Activated T-helper 17 cell treated with anti-CD3 and anti-CD28 coated beads, Interleukin-2, amount 50 U/mL, for 72 hours (primary cell): ENCODE measurements around the gene MBD3L2. TPM values are rescaled to one million over a fixed set of nuclear protein-coding genes. Genes with fewer than 3 reads are reported as not detected.
A peak's percentile ranks its signal among the peaks of the same experiment; 100 is the strongest.
"Not testable (repeated sequence)": the region's sequence is repeated elsewhere in the genome, so short reads cannot be mapped to it uniquely, and the experiment has no call there.

ENCODE experiments used
- ATAC-seq: fragments of 150-1000 bp; cut with Tn5 transposase; replicated peaks from 2 replicates; pipeline ENCODE4 v1.10.0; 2021; ENCODE audit warnings: mild to moderate bottlenecking, moderate library complexity
- H3K27ac Mint-ChIP-seq: one replicate; pipeline ENCODE4 v1.8.0; 2022; ENCODE audit warnings: mixed read lengths
- H3K27me3 Mint-ChIP-seq: one replicate; pipeline ENCODE4 v1.8.0; 2022; ENCODE audit warnings: mixed read lengths
- H3K36me3 Mint-ChIP-seq: one replicate; pipeline ENCODE4 v1.8.0; 2022; ENCODE audit warnings: low read depth, mild to moderate bottlenecking, mixed read lengths
- H3K4me1 Mint-ChIP-seq: one replicate; pipeline ENCODE4 v1.8.0; 2022; ENCODE audit warnings: mixed read lengths
- H3K4me3 Mint-ChIP-seq: one replicate; pipeline ENCODE4 v1.8.0; 2022; ENCODE audit warnings: mild to moderate bottlenecking, mixed read lengths
- H3K9me3 Mint-ChIP-seq: one replicate; pipeline ENCODE4 v1.8.0; 2022; ENCODE audit warnings: mixed read lengths
- total RNA-seq, 2 donors: library from RNA; stranded (reverse); gene quantifications; one replicate each; pipeline ENCODE4 v1.2.3, GENCODE V29; 2022

Gene MBD3L2
- not detected for total RNA-seq

DNA sequence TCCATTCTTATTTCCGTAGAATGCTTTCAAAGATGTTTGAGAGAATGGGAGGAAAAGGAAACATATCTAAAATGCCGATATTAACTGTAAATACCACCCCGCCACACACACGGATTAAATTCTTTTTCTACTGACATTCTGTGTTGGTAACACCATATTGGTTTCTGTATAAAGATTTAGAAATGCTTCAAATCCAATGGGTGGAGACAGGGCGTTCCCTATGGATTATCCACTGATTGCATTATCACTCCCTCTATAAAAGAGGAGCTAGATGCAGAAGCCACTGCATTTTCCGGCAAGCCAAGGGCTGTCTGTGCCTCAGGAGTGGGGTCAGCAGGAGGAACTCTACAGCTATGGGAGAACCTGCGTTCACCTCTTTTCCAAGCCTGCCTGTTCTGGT, at the start of gene MBD3L2:
Gene MBD3L2 (plus strand): TSS at position 301 of the 400 bp plus-strand sequence. CDS start 53 bp downstream, at position 354.
- not testable (repeated sequence) for H3K27ac Mint-ChIP-seq, H3K4me3 Mint-ChIP-seq, ATAC-seq, H3K4me1 Mint-ChIP-seq, H3K9me3 Mint-ChIP-seq, H3K27me3 Mint-ChIP-seq, H3K36me3 Mint-ChIP-seq

DNA sequence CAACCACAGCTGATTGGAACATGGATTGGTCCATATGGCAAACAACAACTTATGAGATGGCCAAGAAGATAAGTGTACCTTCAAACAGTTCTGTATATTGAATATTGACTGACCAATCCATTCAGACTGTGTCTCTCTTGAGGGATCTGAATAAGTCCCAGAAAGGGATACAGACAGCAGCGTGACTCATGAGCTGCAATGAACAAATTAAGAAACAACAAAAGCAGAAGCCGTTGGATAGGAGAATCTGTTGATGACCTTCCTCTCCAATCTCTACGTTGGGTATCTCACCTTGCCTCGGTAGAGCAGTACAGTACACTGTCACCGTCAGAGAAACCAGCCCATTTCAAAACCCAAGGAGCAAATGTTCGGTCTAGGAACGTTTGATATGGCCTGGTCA, 49.2 kb upstream of the MBD3L2 start:
- Mint-ChIP-seq H3K27ac (no peak overlapping the region), H3K36me3 (no peaks in the 10 kb centered on the region), H3K27me3 (no peaks in the 10 kb centered on the region), H3K4me1 (peaks cover 9% of the 10 kb centered on the region), H3K9me3 (peaks cover 5% of the 10 kb centered on the region), H3K4me3 (no peak overlapping the region)
- no peak for ATAC-seq

DNA sequence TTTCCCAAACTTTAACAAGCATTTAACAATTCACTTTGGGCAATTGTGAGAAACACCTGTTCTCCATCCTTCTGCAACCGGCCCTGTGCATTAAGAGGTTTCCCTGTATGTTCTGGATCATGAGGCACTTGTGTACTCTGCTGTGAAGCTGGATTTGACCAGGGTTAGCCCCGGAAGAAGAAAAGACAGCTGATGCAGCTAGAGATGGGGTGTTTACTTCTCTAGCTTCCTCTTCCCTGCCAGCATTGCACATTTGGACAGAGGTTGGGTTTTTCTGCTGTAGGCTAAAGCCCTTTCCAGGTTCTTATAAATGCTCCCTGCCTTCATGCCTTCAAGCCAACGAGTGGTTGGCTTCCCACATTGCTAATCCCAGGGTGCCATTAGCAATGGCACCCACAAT, 48.8 kb upstream of the MBD3L2 start:
- Mint-ChIP-seq H3K27me3 (no peaks in the 10 kb centered on the region), H3K4me1 (peaks cover 9% of the 10 kb centered on the region), H3K9me3 (peaks cover 1% of the 10 kb centered on the region), H3K36me3 (no peaks in the 10 kb centered on the region), H3K4me3 (no peak overlapping the region), H3K27ac (no peak overlapping the region)
- no peak for ATAC-seq

DNA sequence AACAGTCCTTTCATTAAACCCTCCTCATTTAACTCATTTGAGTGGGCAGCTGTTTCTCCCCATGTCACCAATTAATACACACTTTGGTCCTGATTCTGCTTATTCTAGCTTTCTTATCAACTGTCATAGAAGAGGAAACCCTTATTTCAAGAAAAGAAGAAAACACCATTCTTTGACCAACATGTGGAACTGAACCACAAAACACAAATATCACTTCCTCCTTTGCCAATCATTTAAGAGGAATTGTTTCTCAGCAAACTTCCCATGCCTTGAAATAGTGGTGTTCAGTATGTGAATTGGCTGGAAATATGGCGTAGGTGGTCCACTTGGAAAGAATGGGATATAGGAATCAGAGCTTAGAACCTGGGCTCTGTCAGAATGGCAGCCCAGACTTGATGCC, 48.3 kb upstream of the MBD3L2 start:
- H3K27ac Mint-ChIP-seq, result no peak overlapping the region
- H3K4me3 Mint-ChIP-seq, result no peak overlapping the region
- ATAC-seq, result no peak
- no peaks in the 10 kb centered on the region for H3K36me3 Mint-ChIP-seq
- no peaks in the 10 kb centered on the region for H3K27me3 Mint-ChIP-seq
- H3K9me3 Mint-ChIP-seq, result no peaks in the 10 kb centered on the region
- H3K4me1 Mint-ChIP-seq, result peaks cover 9% of the 10 kb centered on the region

DNA sequence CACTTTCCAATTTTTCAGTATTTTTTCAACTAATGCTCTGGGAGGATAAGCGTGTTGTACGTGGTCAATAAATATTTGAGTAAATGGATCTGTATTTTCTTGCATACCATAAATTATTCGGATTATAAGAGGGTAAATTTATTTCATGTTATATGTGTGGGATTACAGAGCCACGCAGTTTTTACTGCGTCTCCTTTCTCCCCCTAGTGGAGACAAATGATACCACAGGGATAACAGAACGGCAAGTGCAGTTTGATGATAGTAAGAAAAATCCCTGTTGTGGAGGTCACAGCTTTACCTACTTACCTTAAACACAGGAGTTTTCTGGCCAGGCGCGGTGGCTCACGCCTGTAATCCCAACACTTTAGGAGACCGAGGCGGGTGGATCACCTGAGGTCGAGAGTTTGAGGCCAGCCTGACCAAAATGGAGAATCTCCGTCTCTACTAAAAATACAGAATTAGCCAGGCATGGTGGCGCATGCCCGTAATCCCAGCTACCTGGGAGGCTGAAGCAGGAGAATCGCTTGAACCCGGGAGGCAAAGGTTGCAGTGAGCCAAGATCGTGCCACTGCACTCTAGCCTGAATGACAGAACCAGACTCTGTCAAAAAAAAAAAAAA, 44.7 kb upstream of the MBD3L2 start:
- ATAC-seq, result peak; percentile 47
- Mint-ChIP-seq H3K27ac (no peak overlapping the region), H3K27me3 (no peaks in the 10 kb centered on the region), H3K4me3 (peak overlapping the region; percentile 33), H3K4me1 (peaks cover 16% of the 10 kb centered on the region), H3K36me3 (no peaks in the 10 kb centered on the region), H3K9me3 (no peaks in the 10 kb centered on the region)

DNA sequence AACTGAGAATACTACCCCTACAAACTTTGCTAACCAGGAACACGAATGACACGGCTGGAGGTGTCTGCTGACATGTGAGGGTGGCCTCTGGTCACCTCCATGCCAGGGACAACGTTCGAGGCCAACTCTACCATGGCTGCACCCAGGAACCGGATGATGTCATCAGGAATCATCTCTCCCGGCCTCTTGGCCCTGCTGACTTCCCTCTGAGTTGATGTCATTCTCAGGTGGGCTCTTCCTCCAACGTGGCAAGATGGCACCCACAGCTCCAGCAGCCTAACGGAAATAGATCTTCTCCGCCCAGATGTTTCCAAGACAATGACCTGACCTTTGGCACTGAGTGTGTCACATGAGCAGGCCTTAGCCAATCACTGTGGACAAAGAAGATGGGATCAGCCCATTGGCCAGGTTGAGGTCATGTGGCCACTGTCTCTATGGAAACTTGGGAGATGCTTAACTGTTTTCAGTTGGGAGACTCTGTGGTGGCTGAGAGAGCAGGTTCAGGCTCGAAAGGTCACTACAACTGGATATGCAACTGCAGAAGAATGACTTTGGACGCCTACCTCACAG, 42.9 kb upstream of the MBD3L2 start:
- H3K4me1 Mint-ChIP-seq, result peaks cover 27% of the 10 kb centered on the region
- ATAC-seq, result no peak
- no peaks in the 10 kb centered on the region for H3K36me3 Mint-ChIP-seq
- no peaks in the 10 kb centered on the region for H3K9me3 Mint-ChIP-seq
- H3K4me3 Mint-ChIP-seq, result no peak overlapping the region
- no peaks in the 10 kb centered on the region for H3K27me3 Mint-ChIP-seq
- H3K27ac Mint-ChIP-seq, result no peak overlapping the region

DNA sequence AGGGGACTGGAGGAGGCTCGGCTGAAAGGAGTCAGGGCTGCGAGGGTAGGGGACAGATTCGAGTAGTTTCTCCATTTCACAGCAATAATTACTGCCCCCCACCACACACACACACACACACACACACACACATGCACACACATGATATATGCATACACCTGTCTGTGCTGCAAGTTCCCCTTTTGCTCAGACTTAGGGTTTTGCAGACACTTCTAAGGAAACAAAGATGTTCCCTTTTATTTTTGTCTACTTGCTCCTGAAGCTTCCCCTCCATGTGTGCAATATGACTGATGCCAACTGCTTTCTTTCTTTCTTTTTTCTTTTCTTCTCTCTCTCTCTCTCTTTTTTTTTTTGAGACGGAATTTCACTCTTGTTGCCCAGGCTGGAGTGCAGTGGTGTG, 41.3 kb upstream of the MBD3L2 start:
- no peaks in the 10 kb centered on the region for H3K9me3 Mint-ChIP-seq
- no peak for ATAC-seq
- H3K36me3 Mint-ChIP-seq, result no peaks in the 10 kb centered on the region
- no peak overlapping the region for H3K4me3 Mint-ChIP-seq
- no peaks in the 10 kb centered on the region for H3K27me3 Mint-ChIP-seq
- H3K4me1 Mint-ChIP-seq, result peaks cover 30% of the 10 kb centered on the region
- no peak overlapping the region for H3K27ac Mint-ChIP-seq

DNA sequence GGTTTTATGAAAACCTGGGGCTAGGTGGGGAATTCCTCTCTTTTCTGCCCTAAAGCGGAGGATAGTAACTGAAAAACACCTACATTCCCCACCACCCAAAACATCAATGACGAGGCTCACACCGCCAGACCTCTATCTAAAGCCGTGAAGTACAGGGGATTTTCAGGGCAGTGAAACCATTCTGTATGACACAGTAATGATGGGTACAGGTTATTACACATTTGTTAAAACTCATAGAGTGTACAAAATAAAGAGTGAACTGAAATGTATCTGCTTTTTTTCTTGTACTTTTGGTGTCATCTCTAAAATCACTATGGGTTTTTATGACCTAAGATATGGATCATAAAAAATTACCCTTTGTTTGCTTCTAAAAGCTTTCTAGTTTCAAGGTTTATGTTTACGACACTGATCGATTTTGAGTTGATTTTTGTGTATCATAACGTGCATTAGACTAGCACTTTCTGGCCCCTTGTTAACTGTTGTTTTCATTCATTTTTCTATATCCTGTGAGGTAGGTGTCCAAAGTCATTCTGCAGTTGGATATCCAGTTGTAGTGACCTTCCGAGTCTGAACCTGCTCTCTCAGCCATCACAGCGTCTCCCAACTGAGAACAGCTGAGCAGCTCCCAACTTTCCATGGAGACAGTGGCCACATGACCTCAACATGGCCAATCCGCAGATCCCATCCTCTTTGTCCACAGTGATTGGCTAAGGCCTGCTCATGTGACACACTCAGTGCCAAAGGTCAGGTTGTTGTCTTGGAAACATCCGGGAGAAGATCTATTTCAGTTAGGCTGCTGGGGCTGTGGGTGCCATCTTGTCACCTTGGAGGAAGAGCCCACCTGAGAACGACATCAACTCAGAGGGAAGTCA, 38.2 kb upstream of the MBD3L2 start:
- H3K4me1 Mint-ChIP-seq, result peaks cover 32% of the 10 kb centered on the region
- no peaks in the 10 kb centered on the region for H3K9me3 Mint-ChIP-seq
- peak overlapping the region; percentile 49 for H3K4me3 Mint-ChIP-seq
- peak; percentile 88 for ATAC-seq
- no peaks in the 10 kb centered on the region for H3K36me3 Mint-ChIP-seq
- H3K27me3 Mint-ChIP-seq, result no peaks in the 10 kb centered on the region
- peak overlapping the region; percentile 83 for H3K27ac Mint-ChIP-seq

DNA sequence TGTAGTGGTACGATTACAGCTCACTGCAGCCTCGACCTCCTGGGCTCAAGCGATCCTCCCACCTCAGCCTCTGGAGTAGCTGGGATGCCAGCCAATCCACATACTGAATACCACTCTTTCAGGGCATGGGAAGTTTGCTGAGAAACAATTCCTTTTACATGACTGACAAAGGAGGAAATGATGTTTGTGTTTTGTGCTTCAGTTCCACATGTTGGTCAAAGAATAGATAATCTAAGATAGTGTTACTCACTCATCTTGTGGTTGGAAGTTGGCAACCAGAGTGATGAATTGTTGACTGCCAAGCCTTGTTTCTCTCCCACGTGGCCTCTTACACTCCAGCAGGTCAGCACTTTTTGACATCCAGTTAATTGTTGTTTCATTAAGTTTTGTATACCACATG, 35.4 kb upstream of the MBD3L2 start:
- Mint-ChIP-seq H3K27ac (peak overlapping the region; percentile 24), H3K9me3 (no peaks in the 10 kb centered on the region), H3K27me3 (no peaks in the 10 kb centered on the region), H3K36me3 (no peaks in the 10 kb centered on the region), H3K4me1 (peaks cover 26% of the 10 kb centered on the region), H3K4me3 (no peak overlapping the region)
- peak; percentile 64 for ATAC-seq

DNA sequence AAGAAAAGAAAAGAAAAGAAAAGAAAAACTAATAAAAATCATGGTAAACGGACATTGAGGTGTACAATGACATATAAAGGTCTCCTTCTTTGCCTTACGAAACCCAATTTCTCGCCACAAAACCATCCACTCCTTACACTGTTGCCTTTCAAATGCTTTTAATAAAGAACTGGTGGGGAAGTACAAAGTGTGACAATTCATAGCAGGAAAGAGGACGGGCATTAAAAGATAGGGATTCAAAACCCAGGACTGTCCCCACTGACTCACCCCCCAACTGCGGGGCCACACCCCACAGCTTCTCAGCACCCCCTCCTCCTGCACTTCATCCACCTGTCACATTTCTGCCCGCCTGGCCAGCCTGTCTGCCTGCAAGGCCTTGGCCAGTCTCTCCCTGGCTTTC, 30.3 kb upstream of the MBD3L2 start:
- no peaks in the 10 kb centered on the region for H3K9me3 Mint-ChIP-seq
- no peaks in the 10 kb centered on the region for H3K27me3 Mint-ChIP-seq
- H3K4me1 Mint-ChIP-seq, result peaks cover 3% of the 10 kb centered on the region
- no peaks in the 10 kb centered on the region for H3K36me3 Mint-ChIP-seq
- no peak for ATAC-seq
- H3K4me3 Mint-ChIP-seq, result no peak overlapping the region
- no peak overlapping the region for H3K27ac Mint-ChIP-seq

DNA sequence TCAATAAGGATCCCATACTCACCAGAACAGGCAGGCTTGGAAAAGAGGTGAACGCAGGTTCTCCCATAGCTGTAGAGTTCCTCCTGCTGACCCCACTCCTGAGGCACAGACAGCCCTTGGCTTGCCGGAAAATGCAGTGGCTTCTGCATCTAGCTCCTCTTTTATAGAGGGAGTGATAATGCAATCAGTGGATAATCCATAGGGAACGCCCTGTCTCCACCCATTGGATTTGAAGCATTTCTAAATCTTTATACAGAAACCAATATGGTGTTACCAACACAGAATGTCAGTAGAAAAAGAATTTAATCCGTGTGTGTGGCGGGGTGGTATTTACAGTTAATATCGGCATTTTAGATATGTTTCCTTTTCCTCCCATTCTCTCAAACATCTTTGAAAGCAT, 27.8 kb upstream of the MBD3L2 start, which contains the start of gene MBD3L2B:
Gene MBD3L2B (minus strand): TSS at position 101 of the 400 bp plus-strand sequence. CDS start 34 bp downstream, at position 67.
- not testable (repeated sequence) for H3K36me3 Mint-ChIP-seq, H3K27me3 Mint-ChIP-seq, H3K4me3 Mint-ChIP-seq, ATAC-seq, H3K4me1 Mint-ChIP-seq, H3K9me3 Mint-ChIP-seq, H3K27ac Mint-ChIP-seq

DNA sequence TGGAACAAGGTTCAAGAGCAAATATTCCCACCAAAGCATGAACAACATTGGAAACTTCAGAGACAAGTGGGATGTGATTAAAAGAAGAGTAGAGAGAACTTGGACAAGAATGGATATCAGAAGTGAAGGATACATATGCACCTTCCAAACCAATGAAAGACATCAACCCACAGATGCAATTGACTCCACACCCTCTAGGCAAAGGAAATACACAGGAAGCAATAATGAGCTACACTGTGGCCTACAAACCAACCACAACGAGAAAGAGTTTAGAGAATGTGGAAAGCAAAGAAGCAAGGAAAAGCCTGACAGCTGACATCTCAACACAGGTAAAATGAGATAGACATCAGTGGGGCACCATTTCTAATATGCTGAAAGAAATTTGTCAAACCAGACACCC, 20.3 kb upstream of the MBD3L2 start:
- H3K27ac Mint-ChIP-seq, H3K4me1 Mint-ChIP-seq: not testable (repeated sequence)

DNA sequence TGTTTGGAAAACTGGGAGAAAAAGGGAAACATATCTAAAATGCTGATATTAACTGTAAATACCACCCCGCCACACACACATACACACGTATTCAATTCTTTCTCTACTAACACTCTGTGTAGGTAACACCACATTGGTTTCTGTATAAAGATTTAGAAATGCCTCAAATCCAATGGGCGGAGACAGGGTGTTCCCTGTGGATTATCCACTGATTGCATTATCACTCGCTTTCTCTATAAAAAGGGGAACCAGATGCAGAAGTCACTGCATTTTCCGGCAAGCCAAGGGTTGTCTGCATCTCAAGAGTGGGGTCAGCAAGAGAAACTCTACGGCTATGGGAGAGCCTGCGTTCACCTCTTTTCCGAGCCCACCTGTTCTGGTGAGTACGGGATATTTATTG, 18.8 kb upstream of the MBD3L2 start, which contains the start of gene MBD3L5:
Gene MBD3L5 (plus strand): TSS at position 301 of the 400 bp plus-strand sequence. CDS start 34 bp downstream, at position 335.
- H3K36me3 Mint-ChIP-seq, H3K4me3 Mint-ChIP-seq, ATAC-seq, H3K27me3 Mint-ChIP-seq, H3K27ac Mint-ChIP-seq, H3K9me3 Mint-ChIP-seq, H3K4me1 Mint-ChIP-seq: not testable (repeated sequence)

More for the DNA sequence above, 20.3 kb upstream of the MBD3L2 start:
- ATAC-seq, H3K9me3 Mint-ChIP-seq, H3K4me3 Mint-ChIP-seq, H3K27me3 Mint-ChIP-seq, H3K36me3 Mint-ChIP-seq: not testable (repeated sequence)

DNA sequence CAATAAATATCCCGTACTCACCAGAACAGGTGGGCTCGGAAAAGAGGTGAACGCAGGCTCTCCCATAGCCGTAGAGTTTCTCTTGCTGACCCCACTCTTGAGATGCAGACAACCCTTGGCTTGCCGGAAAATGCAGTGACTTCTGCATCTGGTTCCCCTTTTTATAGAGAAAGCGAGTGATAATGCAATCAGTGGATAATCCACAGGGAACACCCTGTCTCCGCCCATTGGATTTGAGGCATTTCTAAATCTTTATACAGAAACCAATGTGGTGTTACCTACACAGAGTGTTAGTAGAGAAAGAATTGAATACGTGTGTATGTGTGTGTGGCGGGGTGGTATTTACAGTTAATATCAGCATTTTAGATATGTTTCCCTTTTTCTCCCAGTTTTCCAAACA, 9.0 kb upstream of the MBD3L2 start, which contains the start of gene MBD3L4:
Gene MBD3L4 (minus strand): TSS at position 101 of the 400 bp plus-strand sequence. CDS start 35 bp downstream, at position 66.
- not testable (repeated sequence) for H3K27me3 Mint-ChIP-seq, H3K4me1 Mint-ChIP-seq, H3K36me3 Mint-ChIP-seq, H3K4me3 Mint-ChIP-seq, H3K9me3 Mint-ChIP-seq, H3K27ac Mint-ChIP-seq, ATAC-seq

DNA sequence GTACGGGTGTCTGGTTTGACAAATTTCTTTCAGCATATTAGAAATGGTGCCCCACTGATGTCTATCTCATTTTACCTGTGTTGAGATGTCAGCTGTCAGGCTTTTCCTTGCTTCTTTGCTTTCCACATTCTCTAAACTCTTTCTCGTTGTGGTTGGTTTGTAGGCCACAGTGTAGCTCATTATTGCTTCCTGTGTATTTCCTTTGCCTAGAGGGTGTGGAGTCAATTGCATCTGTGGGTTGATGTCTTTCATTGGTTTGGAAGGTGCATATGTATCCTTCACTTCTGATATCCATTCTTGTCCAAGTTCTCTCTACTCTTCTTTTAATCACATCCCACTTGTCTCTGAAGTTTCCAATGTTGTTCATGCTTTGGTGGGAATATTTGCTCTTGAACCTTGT, 7.6 kb upstream of the MBD3L2 start:
- not testable (repeated sequence) for H3K9me3 Mint-ChIP-seq, H3K27me3 Mint-ChIP-seq, H3K36me3 Mint-ChIP-seq, H3K4me3 Mint-ChIP-seq, H3K4me1 Mint-ChIP-seq, H3K27ac Mint-ChIP-seq
- ATAC-seq, result peak; percentile 40
